Body of pancreas (tissue), 4 donors: ENCODE results near the gene PRDM15.

ENCODE experiments used
- CTCF ChIP-seq, 7 experiments: fragments of 450-650 bp in 4 of 7; fragments of 200-600 bp in 3 of 7; sonication (generic) in 3 of 7; IDR thresholded peaks; one replicate each; pipeline ENCODE4 v1.5.1; 2016 to 2019; ENCODE audit warnings: antibody characterized with exemption in 7 of 7
- POLR2A ChIP-seq, 3 donors: fragments of 450-650 bp; IDR thresholded peaks; one replicate each; pipeline ENCODE4 v1.6.1; 2016; ENCODE audit warnings: antibody characterized with exemption in 3 of 3, mild to moderate bottlenecking in 2 of 3

- TF ChIP-seq CTCF (IDR thresholded peaks at IDR 0.05) (no peak), POLR2A (IDR thresholded peaks at IDR 0.05) (no peak)
Observed at GRCh38 chr21:41800425-41801320, 78.5 kb downstream of the PRDM15 start.
